ENCODE data around the gene BICC1. TPM values are rescaled to one million over a fixed set of nuclear protein-coding genes. Genes with fewer than 3 reads are reported as not detected.

BICC1 gene
- polyA plus RNA-seq, 10 donors, result 18.7 to 25.4 (median 21.1) TPM

DNA sequence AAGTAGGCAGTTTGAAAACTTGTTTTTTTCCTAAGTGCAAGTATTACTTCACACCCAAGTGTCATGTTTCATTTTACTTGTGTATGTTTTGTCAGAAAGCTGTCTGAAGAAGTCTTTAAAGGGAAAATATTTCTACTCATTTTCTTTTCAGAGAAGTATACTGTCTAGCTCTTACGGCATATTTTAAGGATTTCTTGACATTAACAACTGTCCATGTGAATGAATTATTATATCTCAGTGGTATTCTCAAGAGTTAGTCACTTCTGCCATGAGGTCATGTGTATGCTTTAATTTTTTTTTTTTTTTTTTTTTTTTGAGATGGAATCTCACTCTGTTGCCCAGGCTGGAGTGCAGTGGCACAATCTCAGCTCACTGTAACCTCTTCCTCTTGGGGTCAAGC is 229.5 kb downstream of the BICC1 start:
- peak in 1 of 3 donors; percentile 30 for DNase-seq

DNA sequence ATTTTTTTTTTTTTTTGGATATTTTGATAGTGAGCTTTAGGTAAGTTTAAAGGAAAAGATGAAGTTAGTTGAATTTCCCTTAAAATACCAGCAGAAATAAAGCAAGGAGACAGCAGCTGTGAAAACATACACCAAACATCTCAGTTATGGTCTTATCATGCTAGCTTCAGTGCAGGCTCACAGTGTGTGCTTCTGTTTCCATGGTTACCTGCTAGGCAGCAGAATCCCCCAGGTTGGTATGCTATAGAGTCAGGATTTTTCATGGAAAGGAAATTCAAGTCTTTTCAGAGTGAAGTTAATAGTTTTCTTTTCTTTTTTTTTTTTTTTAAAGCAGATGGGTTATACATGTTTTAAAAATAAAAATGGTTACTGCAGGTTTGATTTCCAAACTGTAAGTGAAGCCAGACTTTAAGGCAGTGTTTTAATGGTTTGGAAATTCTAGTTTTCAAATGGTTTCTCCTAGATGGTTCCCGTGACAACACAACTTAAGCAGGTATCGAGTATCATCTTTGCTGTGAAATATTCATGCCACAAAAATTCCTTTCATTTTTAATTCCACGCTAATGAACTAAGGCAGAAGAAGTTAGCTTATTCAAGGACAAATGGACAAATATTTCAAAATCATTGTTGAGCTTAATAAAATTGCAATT is 230.9 kb downstream of the BICC1 start:
- peak in 1 of 3 donors; percentile 64 for DNase-seq

DNA sequence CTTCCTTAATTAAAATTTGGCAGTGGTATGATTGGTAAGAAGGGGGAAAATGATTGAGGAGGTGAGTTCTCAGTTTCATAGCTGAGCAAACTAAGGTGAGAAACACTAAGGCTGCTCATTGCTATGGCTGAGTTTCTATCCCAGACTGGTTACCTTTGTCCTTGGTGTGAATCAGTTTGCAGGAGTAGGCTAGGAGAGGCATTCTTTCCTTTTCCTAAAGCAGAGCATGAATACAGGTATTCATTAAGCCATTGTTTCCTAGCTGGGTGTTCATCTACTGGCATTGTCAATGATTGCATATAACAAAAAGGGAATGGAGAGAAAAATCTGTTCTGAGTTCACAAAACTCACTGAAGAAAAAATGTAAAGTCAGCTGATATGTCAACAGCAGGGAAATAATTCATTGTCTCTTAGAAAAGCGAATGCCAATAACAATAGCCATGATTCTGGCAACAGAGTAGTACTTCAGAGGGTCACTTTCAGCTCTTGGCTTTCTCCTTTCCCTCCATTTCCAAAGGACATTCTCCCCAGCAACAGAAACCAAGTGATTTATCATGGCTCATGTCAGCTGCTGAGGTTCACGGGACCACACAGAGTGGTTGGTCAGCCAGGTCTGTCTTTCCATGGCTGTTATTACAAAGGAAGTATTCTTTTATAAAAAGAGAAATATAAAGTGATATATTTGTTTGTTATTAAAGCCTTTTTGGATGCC is 234.0 kb downstream of the BICC1 start:
- peak in 1 of 3 donors; percentile 71 for DNase-seq

DNA sequence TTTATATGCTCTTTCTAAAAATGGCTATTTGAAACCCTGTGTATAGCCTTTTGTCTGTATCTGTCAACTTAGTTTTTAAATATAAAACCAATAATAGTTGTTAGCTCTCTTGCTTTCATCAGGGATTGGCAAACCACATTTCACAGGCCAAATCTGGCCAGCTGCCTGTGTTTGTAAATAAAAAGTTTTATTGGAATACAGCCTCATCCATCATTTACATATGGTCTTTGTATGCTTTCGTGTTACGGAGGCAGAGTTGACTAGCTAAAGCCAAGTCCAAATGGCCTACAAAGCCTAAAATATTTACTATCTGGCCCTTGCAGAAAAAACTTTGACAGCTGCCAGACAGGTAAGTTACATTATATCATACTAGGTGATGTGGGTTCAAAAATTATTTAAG is 235.0 kb downstream of the BICC1 start:
- no peak for DNase-seq

DNA sequence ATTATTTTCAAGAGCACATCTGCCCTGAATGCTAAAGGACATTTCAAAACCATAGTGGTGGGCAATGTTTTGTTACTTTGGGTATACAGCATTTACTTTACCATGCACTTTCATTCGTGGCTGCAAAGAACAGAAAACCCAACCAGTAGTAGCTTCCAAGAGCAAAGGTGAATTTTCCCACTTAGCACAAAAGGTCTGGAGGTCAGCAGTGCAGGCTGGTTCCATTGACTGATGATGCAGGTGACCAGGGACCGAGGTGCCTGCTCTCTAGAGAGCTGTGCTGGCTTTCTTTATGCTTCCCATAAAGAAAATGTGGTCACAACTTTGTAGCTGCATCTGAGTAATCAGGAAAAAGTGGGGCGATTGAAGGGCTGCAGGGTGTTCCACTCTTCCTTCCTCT is 240.0 kb downstream of the BICC1 start:
- no peak for DNase-seq

DNA sequence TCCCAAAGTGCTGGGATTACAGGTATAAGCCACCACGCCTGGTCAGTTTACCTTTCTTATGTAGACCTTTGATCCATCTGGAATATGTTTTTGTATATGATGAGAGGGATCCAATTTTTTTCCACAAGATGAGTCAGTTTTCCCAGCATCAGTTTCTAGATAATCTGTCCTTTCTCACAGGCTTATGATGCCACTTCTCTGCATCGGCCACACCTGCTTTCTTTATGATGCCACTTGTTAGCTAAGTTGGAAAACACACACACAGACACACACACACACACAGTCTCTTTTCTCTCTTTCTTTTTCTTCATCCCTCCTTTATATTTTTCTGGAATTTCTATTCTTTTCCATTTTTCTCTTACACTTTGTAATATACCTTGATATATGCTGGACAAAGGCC is 240.8 kb downstream of the BICC1 start:
- no peak for DNase-seq

DNA sequence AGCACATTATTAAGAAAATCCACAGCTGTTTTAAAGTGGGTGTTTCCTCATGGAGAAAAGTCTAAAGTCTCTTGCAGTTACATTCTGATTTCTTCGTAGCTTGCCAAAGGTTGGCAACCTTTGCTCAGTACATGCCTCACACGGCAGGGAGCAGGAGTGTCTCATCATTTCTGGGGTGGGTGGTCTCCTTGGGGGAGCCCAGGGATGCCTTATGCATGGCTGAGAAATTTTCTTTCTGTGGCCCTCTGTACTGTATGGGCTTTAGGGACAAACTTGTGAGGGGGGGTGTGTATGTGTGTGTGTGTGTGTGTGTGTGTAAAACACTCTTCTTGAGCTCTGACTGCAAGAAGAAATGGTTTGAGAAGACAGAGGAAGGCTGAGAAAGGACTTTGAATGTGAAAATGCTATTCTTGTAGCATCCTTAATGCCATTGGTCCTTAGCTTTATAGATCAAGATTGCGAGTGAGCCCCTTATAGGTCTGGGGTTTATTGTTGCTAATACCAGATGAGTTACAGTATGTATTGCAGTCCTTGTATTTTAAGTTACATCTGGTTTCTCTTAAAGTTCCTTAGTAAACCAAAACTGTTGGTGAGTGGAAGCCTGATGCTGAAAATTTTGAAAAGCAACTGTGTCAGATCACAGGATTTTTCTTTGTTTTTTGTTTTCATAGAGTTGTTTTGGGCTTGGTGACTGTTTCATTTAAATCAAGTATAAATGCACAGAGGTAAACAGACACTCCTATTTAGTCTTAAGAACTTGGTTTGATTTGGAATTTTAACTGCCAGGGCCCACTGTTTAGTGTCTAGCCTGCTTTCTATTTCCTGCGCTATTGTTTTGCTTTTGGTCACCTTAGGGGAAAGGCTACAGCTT is 242.0 kb downstream of the BICC1 start:
- peak in 1 of 3 donors; percentile 77 for DNase-seq

DNA sequence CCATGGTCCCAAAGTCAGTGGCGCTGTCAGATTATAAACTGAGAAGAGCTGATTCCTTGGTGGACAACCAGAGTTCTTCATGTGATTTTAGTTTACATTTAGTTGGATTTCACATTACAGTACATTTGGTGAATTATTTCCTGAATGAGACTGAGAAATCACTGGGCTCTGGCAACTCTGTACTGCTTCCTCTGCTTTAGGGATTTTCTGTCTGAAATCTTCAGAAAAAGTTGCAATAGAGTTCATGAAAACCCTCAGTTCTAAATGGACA is 242.6 kb downstream of the BICC1 start:
- peak in 1 of 3 donors; percentile 77 for DNase-seq

DNA sequence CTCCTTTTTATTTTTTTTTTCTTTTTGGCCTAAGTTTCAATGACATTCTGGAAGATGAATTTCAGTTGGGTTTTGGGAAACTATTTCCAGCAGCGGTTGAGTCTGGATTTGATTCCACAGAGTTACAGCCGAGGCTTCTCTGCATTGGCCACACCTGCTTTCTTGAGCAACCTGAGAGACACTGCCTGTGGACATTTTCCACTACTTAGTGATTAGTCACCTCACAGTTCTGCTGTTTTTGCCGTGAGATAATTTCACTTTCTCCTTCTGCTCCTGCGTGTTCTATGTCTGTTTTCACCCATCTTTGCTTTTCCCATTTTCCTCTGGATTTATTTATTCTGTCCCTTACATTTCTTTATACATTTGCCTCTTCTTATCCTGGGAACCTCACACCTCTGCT is 243.0 kb downstream of the BICC1 start:
- DNase-seq, result peak in 1 of 3 donors; percentile 79

DNA sequence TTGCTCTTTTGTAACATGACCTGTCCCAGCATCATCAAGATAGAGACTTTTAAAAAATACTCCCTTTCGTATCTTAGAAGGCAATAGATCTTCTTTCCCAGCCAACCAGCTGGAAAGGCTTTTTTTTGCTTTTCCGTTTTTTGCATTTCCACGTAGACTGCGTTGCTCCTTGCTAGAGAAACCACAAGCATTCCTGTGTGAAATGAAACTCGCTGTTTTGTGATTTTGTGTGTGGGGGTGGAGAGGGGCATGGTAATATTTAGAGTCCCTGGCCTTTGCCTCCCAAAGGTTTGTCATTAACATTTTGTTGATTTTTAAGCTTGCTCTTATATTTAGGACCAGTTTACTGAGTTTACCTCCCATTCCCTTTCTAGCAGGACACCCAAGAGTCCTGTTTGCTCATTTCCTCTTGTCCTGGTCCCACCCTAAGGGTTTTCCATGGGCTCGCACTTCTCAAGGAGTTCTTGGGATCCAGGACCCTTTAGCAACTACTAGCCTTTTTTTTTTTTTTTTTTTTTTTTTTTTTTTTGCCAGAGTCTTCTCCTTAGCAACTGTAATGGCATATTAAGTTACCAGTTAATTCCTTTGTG is 243.6 kb downstream of the BICC1 start:
- peak in 1 of 3 donors; percentile 67 for DNase-seq

DNA sequence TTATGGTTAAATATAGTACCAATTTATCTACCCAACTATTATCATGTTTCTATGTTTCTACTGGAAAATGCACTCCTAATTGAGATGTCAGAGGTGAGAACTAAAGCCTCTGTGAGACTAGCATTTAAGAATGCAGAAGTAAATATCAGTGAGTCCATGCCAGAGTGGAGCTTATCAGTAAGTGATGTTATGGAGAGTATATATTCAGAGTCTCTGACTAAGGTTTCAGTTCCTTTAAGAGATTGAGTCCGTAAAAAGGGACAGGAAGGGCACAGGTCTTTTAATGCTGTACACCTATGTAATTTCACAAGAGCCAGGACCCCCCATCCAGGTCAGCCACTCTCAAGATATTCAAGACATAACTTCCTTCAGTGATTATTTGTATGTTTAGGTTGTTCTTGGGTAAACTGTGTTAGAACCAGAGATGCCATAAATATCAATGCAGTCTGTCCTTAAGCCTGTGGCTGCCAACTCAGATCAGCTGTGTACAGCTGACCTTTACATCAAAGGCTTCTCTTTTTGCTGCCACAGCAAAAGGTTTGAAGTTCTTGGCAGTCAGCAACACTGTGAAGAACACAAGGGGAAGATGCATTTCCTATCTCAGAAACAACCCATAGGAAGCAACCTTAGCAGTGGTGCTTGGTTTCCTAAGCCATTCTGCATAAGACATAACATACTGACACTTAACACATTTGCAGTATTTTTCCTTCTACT is 244.8 kb downstream of the BICC1 start:
- DNase-seq, result peak in 1 of 3 donors; percentile 55

DNA sequence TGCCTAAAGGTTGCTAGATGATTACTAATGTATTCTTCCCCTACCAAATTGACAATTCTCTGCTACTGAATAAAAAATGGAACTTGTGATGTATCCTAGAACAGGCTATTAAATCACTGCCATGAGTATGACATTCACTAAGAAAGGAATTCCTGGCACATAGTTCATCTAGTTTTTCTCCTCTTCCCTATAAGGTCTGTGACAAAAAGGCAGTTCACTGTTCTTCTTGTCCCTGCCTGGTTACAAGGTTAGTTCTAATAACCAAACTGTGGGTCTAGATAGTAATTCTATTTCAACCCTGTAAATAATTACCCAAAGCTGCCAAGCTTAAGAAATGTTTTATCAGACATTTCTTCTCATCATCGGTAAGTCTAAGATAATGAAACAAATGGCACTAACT is 245.6 kb downstream of the BICC1 start:
- DNase-seq, result no peak

DNA sequence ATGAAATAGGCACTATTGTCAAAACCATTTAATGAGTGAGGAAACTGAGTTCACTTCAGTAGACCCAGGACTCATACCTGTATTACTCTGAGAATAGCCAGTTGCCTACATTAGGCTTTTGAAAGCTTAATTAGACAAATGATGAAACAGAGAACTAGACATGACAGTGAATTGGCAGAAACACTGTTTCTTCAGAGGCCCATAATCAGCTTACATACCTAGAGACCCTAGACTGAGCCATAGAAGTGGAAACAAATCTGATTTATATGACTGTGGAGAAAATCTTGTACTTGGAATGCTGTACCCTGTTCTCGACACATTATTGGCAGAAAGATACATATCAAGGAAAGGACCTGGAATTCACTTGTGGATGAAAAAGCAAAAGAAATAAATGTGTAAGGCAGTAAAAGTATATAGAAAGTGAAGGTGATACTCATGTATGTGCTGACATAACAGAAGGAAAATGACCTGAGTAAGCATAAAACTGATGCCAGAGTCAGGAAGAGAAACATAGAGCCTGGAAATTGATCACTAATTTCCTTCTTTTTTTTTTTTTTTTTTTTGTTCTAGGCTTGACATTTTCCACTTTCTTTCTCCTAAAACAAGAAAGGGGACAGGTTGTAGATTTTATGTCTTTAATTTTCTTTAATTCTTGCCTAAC is 251.5 kb downstream of the BICC1 start:
- DNase-seq, result peak in 2 of 3 donors; percentile 19 to 65

DNA sequence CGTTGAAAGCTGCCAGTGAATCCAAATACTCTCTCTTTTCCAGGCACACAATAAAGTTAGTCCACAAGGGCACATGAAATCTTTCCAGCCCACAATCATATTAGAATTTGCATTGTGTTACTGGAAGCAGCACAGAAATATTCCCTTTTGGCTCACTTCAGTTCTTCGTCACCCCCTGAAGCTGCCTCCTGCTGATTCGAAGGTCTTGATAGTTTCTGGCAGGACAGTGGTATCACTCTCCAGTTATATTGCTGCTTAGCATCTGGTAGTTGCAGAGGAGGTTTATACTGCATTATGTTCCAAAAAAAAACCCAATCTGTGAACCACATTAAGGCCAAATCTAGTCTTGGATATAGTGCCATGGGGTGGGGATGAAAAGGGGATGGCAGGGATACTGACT is 253.2 kb downstream of the BICC1 start:
- peak in 1 of 3 donors; percentile 41 for DNase-seq

DNA sequence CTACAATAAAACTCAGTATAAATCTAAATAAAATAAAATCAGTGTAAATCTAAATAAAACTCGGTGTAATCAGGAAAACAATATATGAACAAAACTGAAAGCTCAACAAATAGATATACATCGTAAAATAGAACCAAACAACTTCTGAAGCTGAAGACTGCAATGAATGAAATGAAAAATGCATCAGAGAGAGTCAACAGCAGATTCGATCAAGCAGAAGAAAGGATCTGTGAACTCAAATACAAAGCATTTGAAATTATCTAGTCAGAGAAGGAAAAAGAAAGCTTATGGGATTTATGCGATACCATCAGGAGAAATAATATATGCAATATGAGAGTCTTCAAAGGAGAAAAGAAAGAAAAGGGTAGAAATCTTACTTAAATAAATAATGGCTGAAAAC is 255.0 kb downstream of the BICC1 start:
- no peak for DNase-seq

DNA sequence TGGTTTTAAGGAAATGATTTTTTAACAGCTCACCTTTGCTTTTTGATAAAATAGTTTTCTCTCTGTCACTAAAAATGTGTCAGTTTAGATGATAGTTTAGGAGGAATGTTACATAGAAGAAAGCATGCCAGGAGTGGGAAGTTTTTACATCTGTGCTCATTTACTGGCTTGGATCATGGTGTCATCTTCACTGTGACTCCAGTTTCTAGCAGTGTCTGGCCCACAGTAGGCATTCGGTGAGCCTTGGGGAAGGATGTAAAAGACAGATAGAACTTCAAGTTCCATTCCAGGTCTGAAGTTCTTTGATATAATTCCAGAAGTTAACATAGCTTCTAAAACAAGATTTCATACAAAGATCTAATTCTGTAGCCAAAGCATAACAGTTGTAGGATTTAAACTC is 259.2 kb downstream of the BICC1 start:
- peak in 1 of 3 donors; percentile 49 for DNase-seq

DNA sequence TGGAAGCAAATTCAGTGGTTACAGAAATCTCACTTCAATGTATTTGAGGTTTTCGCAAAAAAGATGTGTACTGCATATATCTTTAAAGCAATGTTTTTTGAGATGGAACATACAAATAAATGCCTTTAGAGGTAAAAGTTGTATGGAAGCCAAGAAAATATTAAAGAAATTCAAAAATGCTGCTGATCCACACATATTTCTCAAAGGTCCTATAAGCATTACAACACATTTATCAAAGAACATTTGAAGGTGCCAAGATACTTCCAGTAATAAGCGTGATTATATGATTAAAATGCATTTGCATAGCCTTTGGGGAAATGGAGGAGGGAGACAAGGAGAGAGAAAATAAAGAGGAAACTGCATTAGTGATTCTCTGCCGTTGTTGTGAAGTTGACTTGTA is 260.1 kb downstream of the BICC1 start:
- DNase-seq, result peak in 1 of 3 donors; percentile 63

DNA sequence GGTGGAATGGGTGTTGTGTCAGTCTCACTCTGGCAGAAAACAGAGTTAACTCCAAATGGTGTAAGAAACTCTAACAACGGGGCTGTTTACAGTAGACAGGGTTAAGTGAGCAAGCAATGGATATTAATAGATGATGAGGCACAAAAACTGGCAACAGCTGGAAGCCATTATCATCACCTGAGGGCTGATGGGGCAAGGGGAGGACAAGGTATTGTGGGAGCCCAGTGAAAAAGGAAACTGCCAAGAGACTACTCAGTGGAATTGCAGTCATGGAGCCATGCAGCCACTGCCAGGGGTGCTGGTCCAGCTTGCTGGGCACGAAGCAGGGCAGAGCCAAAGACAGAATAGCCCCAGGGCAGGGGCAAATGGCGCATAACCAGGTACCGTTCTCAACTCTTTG is 260.7 kb downstream of the BICC1 start:
- no peak for DNase-seq

DNA sequence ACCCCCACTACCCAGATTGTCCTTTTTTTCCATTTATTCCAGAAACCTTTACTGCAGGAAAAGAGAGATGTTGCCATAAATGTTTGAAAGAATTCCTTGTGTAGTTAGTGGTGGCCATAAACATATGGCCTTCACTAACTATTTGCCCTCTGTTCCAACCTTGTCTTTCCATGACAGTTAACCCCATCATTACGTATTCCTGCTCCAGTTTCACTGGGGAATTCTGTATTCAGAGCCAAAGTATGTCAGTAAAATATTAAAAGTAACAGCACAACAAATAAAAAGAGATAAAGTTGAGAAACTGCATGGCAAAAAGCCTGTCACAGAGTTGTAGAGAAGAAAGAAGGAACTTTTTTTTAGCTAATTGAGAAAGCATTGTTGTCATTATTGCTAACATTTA is 261.3 kb downstream of the BICC1 start:
- peak in 1 of 3 donors; percentile 56 for DNase-seq

DNA sequence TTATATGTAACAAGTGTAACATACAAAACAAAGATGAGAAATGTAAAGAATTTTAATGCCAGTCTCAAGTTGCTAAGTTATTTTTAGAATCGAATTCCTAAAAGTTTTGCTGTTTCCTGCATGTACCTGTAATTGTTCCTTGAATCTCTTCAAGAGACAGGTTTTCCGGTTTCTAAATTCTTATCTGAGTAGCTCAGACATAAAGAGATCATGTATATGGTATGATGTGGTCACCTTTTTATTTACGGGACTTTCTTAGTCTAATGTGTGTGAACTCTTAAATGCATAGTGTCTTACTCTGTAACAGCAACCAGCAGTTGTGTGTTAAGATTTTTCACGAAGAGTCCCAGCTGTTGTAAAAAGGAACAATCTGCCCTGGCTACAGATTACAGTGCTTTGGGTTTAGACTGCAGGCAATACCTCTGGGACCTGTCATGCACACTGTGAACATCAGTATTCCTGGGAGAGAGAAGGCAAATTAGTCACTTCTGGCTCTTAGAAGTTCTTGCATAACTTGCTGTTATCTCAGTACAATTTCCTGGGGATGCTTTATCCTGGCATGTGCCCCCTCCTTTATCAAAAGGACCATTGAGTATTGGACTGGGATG is 263.4 kb downstream of the BICC1 start:
- no peak for DNase-seq
